Testis (tissue), 3 donors: Measurements from ENCODE around the gene TAF9B. TPM values are rescaled to one million over a fixed set of nuclear protein-coding genes. Genes with fewer than 3 reads are reported as not detected.

Experiments
- DNase-seq: peaks from one replicate; pipeline ENCODE4 v3.0.0-alpha.2; 2019
- H3K27ac ChIP-seq, 2 donors: fragments of 200-600 bp; sonication (generic); one replicate each; pipeline ENCODE4 v1.5.1; 2019
- H3K27me3 ChIP-seq: fragments of 200-600 bp; sonication (generic); one replicate; pipeline ENCODE4 v1.5.1; 2019
- H3K36me3 ChIP-seq: fragments of 200-600 bp; sonication (generic); one replicate; pipeline ENCODE4 v1.5.1; 2017; ENCODE audit warnings: low read depth; ENCODE audit errors: missing control alignments
- H3K4me1 ChIP-seq: fragments of 200-600 bp; sonication (generic); one replicate; pipeline ENCODE4 v1.5.1; 2019
- H3K4me3 ChIP-seq, 2 donors: fragments of 200-600 bp; sonication (generic); one replicate each; pipeline ENCODE4 v1.5.1; 2017 to 2019
- H3K9me3 ChIP-seq: fragments of 200-600 bp; sonication (generic); one replicate; pipeline ENCODE4 v1.5.1; 2017
- CTCF ChIP-seq, 3 experiments: fragments of 450-650 bp in 2 of 3; fragments of 200-600 bp in 1 of 3; sonication (generic) in 1 of 3; IDR thresholded peaks; one replicate each; pipeline ENCODE4 v1.5.1; 2016 to 2019; ENCODE audit warnings: antibody characterized with exemption in 3 of 3, mild to moderate bottlenecking in 2 of 3, moderate library complexity in 1 of 3
- POLR2A ChIP-seq: fragments of 450-650 bp; IDR thresholded peaks from one replicate; pipeline ENCODE4 v1.6.1; 2017; ENCODE audit warnings: antibody characterized with exemption, mild to moderate bottlenecking, moderate library complexity
- WGBS, 2 donors: methylation state at CpG; one replicate each; pipeline ENCODE4 v1.1.5; 2018; 5-methylcytosine and 5-hydroxymethylcytosine counted together
- intact Hi-C: fragments of 100-400 bp; cut with DNase I; formaldehyde crosslinking; loops from one replicate; pipeline ENCODE4 v1.15.1; 2023; ENCODE audit warnings: low total_unique reads
- polyA plus RNA-seq: library from polyadenylated mRNA; stranded (reverse); fragments of 350-450 nt; fragmentation: Illumina TruSeq; extraction: RNeasy Lipid Tissue Mini Kit (QIAGEN cat#74804); gene quantifications from one replicate; pipeline ENCODE4 v1.2.3, GENCODE V29; 2014; ENCODE audit warnings: low read depth, low replicate concordance; ENCODE audit not compliant: insufficient read depth
- total RNA-seq, 2 donors: library from RNA; depleted of rRNA; stranded (reverse); fragments of >200 nt; gene quantifications; one replicate each; pipeline ENCODE4 v1.2.3, GENCODE V29; 2016

The TAF9B gene
- total and polyA plus RNA-seq, 3 donors from 2014 or later = 15.4 to 21.3 (median 17.9) TPM

GRCh38 chrX:78105944-78106650, 33.4 kb downstream of the TAF9B start:
- DNase-seq = no peak

GRCh38 chrX:78104447-78105176, 34.8 kb downstream of the TAF9B start:
- DNase-seq = peak; percentile 46
- Histone ChIP-seq H3K27me3 (no peaks in the 10 kb centered on the region), H3K36me3 (no peaks in the 10 kb centered on the region), H3K4me3 (peak overlapping the region; percentile 67 to 85), H3K9me3 (no peaks in the 10 kb centered on the region), H3K4me1 (no peaks in the 10 kb centered on the region), H3K27ac (peak overlapping the region; percentile 85 to 91)
- TF ChIP-seq POLR2A (no peak), CTCF (IDR thresholded peaks at IDR 0.05) (no peak)
- intact Hi-C loops = no loop called here
- 0% methylated on average over 8 to 19 of the region's 27 CpGs for WGBS, 2 donors

More at GRCh38 chrX:78105944-78106650, 33.4 kb downstream of the TAF9B start:
- WGBS, 2 donors = 41 to 53% methylated on average over 10 of the region's 11 CpGs
- intact Hi-C loops = no loop called here
- H3K9me3 ChIP-seq = no peaks in the 10 kb centered on the region
- no peaks in the 10 kb centered on the region for H3K27me3 ChIP-seq
- no peaks in the 10 kb centered on the region for H3K36me3 ChIP-seq
- H3K4me1 ChIP-seq = no peaks in the 10 kb centered on the region
- H3K27ac ChIP-seq = no peak overlapping the region
- no peak overlapping the region for H3K4me3 ChIP-seq
- no peak for TF ChIP-seq POLR2A
- TF ChIP-seq CTCF (IDR thresholded peaks at IDR 0.05) = no peak

- Histone ChIP-seq H3K9me3 (no peaks in the 10 kb centered on the region), H3K27me3 (no peaks in the 10 kb centered on the region), H3K36me3 (no peaks in the 10 kb centered on the region), H3K27ac (peak within 1 kb of the TSS; percentile 86 to 91), H3K4me3 (peak within 1 kb of the TSS; percentile 67 to 85), H3K4me1 (no peaks in the 10 kb centered on the region)
- TF ChIP-seq POLR2A (peak; percentile 25), CTCF (IDR thresholded peaks at IDR 0.05) (no peak)
- intact Hi-C loops = no loop called here
- 0% methylated on average over 1 to 15 of the region's 72 CpGs for WGBS, 2 donors
- DNase-seq = peak; percentile 95
Measured at GRCh38 chrX:78103623-78104446, 35.6 kb downstream of the TAF9B start, which contains the start of gene PGK1. PGK1 (plus strand) TSS chrX:78104248; CDS start chrX:78104341, 93 bp downstream.

DNA sequence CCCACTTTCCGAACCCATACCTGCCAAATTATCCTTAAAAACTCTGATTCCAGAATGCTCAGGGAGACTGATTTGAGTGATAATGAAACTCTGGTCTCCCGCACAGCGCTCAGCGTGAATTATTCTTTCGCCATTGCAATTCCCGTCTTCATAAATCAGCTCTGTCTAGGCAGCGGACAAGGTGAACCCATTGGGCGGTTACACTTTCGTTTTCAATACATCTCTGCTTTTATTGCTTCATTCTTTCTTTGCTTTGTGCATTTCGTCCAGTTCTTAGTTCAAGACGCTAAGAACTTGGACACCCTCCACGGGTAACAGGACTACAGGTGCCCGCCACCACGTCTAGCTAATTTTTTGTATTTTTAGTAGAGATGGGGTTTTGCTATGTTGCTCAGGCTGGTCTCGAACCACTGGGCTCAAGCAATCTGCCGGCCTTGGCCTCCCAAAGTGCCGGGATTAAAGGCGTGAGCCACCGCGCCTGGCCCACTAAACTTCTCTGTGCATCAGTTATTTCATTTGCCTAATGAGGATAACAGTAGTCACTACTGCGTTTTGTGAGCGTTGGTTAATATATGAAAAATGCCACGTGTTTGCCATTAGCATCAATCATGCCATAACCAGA, 36.3 kb downstream of the TAF9B start:
- H3K9me3 ChIP-seq = no peaks in the 10 kb centered on the region
- DNase-seq = no peak
- peak overlapping the region; percentile 67 to 85 for H3K4me3 ChIP-seq
- no peaks in the 10 kb centered on the region for H3K36me3 ChIP-seq
- peak overlapping the region; percentile 84 to 86 for H3K27ac ChIP-seq
- intact Hi-C loops = no loop called here
- no peaks in the 10 kb centered on the region for H3K27me3 ChIP-seq
- no peaks in the 10 kb centered on the region for H3K4me1 ChIP-seq
- TF ChIP-seq CTCF (IDR thresholded peaks at IDR 0.05) (no peak), POLR2A (no peak)
- 50 to 69% methylated on average over 18 to 23 of the region's 23 CpGs for WGBS, 2 donors
